ENCODE data around the gene SLC27A5.
A peak's percentile ranks its signal among the peaks of the same experiment; 100 is the strongest.

The SLC27A5 gene

DNA sequence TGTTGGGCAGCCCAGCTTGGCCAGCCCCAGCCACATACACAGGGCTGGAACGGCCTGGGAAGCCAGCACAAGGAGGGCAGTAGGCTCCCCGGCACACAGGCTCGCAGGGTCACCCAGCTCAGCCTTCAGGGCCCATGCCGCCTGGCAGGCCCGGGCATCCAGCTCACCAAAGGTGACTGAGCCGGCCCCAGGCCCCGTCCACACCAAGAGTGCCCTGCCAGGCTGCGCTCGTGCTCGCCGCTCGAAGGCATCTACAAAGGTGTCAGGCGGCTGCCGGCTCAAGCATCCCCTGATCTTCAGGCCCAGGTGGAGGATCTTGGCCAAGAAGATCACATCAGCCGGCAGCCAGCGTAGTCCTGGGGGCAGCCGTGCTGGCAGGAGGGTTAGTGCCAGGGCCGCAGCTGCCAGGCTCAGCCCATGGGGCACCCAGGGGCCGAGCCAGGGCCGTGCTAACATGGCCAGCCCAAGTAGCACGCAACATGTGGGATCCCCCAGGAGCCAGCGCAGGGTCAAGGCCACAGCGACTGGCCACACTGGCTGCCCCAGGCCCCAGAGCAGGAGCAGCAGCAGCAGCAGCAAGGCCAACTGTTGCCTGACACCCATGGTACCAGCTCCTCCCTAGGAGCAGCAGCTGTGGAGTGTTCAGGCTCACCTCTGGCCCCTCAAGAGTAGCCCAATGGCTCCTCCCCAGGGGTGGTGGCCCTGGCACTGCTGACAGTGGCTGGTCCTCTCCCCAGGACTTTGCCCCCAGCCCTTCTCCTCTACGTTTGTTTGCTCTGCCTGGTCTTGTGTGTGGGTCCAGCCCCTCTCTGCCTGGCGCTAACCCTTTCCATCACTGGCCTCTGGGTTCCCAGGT lies at the start of gene SLC27A5:
SLC27A5 (minus strand) TSS at position 640 of the 856 bp plus-strand sequence; CDS start at position 603, 37 bp downstream.
- DNase-seq (ENCODE audit: low read depth in 2 of 2): no peak

DNA sequence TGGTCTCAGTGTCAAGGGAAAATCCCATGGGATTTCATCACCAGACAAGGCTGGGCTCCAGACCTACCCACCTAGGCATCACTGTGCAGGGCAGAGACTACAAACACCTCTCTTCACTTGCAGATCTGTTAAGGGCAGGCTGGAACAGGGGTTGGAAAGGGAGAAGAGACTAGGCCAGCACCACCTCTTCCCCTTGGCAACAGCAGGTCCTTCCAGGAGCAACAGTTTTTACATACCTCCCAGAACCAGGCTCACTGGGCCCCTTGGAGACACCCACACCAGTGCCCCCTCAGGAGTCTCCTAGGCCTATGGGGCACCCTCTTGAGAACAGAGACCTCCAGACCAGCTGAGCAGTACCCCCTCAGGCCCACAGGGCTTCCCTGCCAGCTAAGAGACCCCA lies 49.1 kb upstream of the SLC27A5 start:
- DNase-seq (ENCODE audit: low read depth in 2 of 2): no peak

GRCh38 chr19:58560007-58560887 lies 48.5 kb upstream of the SLC27A5 start:
- no peak for DNase-seq (ENCODE audit: low read depth in 2 of 2)

- DNase-seq (ENCODE audit: low read depth in 2 of 2): peak; percentile 82 to 83
Observed at GRCh38 chr19:58559275-58560006, 47.6 kb upstream of the SLC27A5 start.

GRCh38 chr19:58558623-58559274 lies 47.0 kb upstream of the SLC27A5 start:
- peak; percentile 99 for DNase-seq (ENCODE audit: low read depth in 2 of 2)

DNA sequence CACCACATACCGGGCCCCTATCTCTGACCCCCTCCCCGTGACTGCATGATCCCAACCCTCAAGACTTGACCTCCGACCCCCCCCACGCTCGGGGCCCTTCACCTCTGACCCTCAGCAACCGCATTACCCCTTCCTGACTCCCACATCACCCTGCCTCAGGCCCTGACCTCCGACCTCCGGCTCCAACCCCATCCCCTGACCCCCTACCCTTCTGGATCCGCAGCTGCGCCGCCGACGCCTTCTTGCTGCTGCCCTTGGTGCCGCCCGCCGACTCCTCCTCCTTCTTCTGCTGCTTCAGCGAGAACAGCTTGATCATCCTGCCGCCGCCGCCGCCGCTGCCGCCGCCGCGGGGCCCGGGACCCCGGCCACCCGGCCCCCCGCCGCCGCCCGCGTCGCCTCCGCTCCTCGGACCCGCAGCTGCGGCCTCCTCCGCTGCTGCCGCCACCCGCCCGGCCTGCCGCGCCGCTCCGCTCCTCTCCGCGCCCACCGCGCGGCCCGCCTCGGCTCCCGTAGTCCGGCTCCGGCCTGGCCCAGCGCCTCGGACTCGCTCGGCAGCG lies 46.4 kb upstream of the SLC27A5 start, which contains the start of gene UBE2M:
UBE2M (minus strand) TSS at position 546 of the 557 bp plus-strand sequence; CDS start at position 316, 230 bp downstream.
- DNase-seq (ENCODE audit: low read depth in 2 of 2): no peak

DNA sequence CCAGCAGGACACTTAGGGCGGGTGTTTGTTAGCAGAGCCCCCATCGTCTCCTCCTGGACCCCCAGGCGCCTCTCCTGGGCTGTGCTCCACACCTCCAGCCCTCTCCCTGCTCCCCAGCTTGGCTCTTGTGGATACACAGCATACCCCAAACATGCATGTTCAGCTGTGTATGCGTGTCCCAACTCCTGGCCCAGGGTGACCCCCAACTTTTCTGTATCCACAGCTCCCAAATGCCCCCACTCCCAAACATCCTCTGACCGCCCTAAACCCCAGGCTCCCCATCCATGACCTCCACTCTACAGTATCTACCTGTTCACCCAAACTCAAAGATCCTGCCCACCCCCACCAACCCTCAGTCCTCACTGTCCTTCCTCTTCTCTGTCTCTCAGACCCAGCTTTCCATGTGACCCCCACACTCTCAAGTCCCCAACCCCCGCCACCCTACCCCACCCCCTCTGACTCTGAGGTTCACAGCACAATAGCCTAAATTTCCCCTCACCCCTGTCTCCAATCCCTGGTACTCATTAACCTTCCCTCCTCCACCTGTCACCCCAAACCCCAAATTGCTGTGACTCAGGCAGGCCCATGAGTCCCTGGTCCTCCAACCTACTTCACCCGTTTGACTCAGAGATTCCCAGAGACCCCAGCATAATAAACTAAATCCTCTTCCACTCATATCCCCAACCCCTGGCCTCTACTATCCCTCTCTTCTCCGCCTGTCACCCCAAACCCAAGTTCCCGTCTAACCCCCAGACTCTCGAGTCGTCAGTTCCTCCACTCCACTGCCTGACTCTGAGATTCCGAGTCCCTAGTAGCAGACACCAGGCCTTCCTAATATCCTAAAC lies 45.7 kb upstream of the SLC27A5 start:
- DNase-seq (ENCODE audit: low read depth in 2 of 2): no peak

DNA sequence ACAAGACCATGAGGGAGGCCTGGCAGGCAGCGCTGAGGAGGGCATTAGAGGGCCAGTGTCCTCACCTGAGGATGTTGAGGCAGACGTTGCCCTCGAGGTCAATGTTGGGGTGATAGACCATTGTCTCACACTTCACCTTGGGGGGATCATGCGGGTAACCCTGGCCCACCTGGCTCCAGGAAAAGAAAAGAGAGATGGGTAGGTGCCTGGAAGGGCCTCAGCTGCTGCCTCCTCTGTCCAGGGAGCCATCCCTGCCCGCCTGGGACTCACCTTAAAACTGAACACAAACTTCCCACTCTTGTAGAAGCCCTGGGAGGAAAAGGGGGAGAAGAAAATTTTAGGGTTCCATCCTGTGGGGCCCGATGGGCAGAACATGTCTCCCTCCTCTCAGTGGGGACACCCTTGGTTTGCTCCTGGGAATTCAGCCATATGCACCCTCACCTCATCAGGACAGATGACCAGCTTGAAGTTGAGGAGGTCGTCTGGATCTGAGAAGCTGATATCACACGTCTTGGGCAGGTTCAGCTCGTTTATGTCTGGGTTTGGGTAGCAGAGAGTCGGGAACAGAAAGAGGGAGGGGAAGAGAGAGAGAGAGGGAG lies 44.9 kb upstream of the SLC27A5 start:
- DNase-seq (ENCODE audit: low read depth in 2 of 2): no peak

DNA sequence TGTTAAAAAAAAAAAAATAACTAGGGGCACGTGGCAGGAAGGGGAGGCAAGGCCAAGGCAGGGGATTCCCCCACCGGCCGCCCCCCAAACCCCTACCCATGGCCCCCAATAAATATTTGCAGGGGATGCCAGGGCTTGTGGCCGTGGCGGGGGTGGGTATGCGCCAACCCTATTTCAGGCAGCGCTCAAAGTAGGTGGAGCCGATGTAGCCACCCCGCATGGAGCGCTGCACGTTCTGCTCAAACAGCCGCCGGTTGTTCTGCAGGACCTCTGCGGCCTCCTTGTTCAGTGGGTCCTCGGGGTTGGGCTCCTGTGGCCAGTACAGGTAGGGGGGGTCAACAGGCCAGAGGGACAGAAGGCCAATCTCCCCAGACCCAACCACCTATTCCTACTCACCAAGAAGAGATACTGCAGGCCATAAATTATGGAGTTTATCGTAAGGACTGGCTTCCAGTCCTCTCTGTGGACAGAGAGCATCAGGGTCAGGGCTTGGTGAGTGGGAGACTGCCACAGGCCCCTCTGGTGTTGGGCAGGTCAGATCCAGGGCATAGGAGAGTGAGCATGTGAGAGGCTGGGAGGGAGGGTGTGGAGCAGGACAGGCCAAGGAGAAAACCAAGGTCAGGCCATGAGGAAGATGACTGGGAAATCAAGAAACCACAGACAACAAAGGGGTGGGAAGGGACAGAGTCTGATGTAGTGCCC lies 44.3 kb upstream of the SLC27A5 start:
- DNase-seq (ENCODE audit: low read depth in 2 of 2): no peak

DNA sequence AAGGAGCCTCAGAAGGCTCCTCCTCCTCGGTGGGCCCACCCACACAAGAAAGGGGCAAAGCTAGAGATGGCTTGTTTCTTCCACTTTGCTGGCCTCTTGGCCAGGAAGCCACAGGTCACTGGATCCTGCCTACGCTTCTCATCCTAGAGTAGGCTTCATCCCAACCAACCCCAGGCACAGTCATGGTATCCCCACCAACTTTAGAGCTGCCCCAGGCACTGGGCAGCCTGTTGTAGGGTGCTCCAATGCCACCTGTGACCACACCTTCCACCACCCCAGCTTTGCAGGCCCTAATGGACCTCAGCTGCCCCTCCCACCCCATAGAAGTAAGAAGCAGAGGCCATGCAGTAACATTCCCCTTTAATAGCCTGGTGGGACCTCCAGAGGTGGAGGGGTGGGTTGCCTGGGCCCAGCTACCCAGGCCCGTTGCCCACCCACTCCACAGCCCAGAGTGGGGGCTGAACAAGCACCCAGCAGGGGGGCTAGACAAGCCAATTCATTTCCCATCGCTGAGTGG lies 43.6 kb upstream of the SLC27A5 start:
- DNase-seq (ENCODE audit: low read depth in 2 of 2): no peak

DNA sequence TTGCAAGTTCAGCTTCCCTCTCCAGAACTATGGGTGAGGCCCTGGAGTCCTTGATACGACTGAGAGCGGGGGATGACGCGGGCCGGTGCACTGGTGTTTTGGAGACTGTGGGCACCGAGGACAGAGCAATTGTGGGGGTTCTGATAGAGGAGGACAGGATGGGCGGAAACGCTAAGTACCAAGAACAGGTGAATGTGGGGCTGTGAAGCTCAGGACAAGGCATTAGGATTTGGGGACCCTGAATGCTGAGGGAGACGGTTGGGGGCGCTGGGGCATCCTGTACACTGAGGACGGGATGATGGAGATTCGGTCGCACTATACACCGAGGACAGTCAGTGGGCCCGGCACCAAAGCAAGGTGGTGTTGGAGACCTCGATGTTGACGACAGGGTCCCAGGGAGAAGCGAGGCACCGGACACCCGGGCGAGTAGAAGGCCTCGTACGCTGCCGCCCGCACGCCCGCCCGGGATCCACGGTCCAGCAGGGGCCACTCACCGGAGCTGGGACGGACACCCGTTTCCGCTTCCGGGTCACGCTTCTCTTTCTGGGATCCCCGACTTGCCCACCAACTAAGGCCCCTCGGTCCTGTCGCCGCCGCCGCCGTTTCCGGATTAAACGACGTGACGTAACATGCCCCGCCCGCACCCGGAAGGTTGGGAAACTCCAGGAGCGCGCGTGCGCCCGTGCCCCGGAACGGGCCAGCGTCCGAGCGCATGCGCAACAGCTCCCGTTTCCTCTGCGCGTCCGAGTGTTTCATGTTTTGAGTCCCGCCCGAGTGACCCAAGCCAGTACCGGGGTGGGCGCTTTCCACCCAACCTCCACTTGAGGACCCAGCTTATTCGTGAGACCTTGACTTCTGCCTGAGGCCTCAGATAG lies 42.9 kb upstream of the SLC27A5 start, which contains the start of gene CHMP2A:
CHMP2A (minus strand) TSS at position 612 of the 875 bp plus-strand sequence. CDS start 893 bp downstream, outside the sequence.
- DNase-seq (ENCODE audit: low read depth in 2 of 2): peak; percentile 98

- no peak for DNase-seq (ENCODE audit: low read depth in 2 of 2)
Observed at GRCh38 chr19:58553799-58554493, 42.2 kb upstream of the SLC27A5 start.

DNA sequence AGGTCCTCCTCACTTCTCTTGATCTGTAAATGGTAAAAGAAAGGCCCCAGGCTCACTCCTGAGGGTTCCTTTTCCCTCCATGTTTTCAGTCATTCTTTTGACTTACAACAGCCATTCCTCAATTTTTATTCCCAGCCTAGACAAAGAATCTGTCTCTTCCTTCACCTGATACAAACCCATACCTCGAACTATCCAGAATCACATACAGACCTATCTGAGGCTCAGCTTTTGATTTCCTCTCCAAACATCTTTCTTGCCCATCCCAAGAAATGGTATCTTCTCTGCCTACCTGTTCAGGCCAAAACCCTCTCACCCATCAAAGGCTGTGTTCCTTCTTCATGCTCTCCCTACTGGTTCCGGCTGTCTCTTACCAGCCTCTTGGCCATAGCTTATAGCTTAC lies 40.9 kb upstream of the SLC27A5 start:
- no peak for DNase-seq (ENCODE audit: low read depth in 2 of 2)

GRCh38 chr19:58551577-58552471 lies 40.0 kb upstream of the SLC27A5 start:
- DNase-seq (ENCODE audit: low read depth in 2 of 2): no peak

DNA sequence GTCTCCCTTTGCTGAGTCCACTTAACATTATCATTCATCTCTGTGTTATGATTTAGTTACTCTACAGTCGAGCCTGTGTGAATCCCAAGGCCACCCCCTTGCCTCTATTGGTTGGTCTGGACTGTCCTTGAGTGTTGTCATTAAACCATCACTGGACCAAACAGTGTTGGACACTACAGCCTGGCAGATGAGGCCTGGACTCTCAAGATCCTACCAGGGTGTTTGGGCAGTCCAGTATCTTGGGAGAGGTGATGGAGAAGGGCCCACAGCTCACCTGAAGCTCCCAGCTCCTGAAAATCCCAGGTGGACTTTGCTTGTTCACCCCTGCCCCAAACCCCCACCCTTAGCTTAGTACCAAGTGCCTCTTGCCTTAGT lies 39.3 kb upstream of the SLC27A5 start:
- no peak for DNase-seq (ENCODE audit: low read depth in 2 of 2)
